SU-DHL-6 (cell line): ENCODE measurements around the gene SSR3.
"Not testable (repeated sequence)": the region's sequence is repeated elsewhere in the genome, so short reads cannot be mapped to it uniquely, and the experiment has no call there.

ENCODE experiments used
- CTCF ChIP-seq: fragments of 200-600 bp; sonication (generic); IDR thresholded peaks from one replicate; pipeline ENCODE4 v1.5.1; 2017; ENCODE audit warnings: antibody characterized with exemption, mild to moderate bottlenecking, low read length, moderate library complexity; ENCODE audit not compliant: insufficient read depth, poor library complexity, severe bottlenecking
- EZH2phosphoT487 ChIP-seq: fragments of 200-600 bp; sonication (generic), shearing (Covaris generic); conservative IDR thresholded peaks from 2 replicates; pipeline ENCODE4 v1.6.1; 2018; ENCODE audit warnings: mild to moderate bottlenecking, antibody characterized with exemption, low read length, moderate library complexity, mixed read lengths

- not testable (repeated sequence) for TF ChIP-seq CTCF, EZH2phosphoT487
Observed at GRCh38 chr3:156569881-156570280, 15.0 kb upstream of the SSR3 start.
